Epithelial cell of proximal tubule (primary cell): ENCODE measurements around the gene DCP2. TPM values are rescaled to one million over a fixed set of nuclear protein-coding genes. Genes with fewer than 3 reads are reported as not detected.

Experiments used
- DNase-seq: peaks from one replicate; pipeline ENCODE4 v3.0.0-alpha.2; 2011; ENCODE audit warnings: low read depth
- H3K4me3 ChIP-seq: 2 replicates; pipeline ENCODE4 v1.5.1; 2011; ENCODE audit warnings: low read depth, mild to moderate bottlenecking, low read length
- CTCF ChIP-seq: conservative IDR thresholded peaks from 2 replicates; pipeline ENCODE4 v1.5.1; 2012; ENCODE audit warnings: low read depth, mild to moderate bottlenecking, low read length
- total RNA-seq: library from RNA; depleted of rRNA; stranded (reverse); fragments of >200 nt; gene quantifications from 2 replicates; pipeline ENCODE4 v1.2.3, GENCODE V29; 2015

Gene DCP2
- total RNA-seq, 1 donor from 2014 or later = 28.9 TPM

- no peak for DNase-seq
- no peak overlapping the region for H3K4me3 ChIP-seq
- TF ChIP-seq CTCF = peak; percentile 96
Measured at GRCh38 chr5:112995764-112996618, 19.4 kb downstream of the DCP2 start.

- no peak for TF ChIP-seq CTCF
- no peak for DNase-seq
- H3K4me3 ChIP-seq = no peak overlapping the region
Measured at GRCh38 chr5:112996830-112997374, 20.3 kb downstream of the DCP2 start.

GRCh38 chr5:112998296-112998695 lies 21.7 kb downstream of the DCP2 start:
- H3K4me3 ChIP-seq = no peak overlapping the region
- DNase-seq = no peak
- no peak for TF ChIP-seq CTCF

GRCh38 chr5:113000466-113000865 lies 23.9 kb downstream of the DCP2 start:
- no peak for TF ChIP-seq CTCF
- DNase-seq = no peak
- no peak overlapping the region for H3K4me3 ChIP-seq

GRCh38 chr5:113002423-113002822 lies 25.8 kb downstream of the DCP2 start:
- no peak for TF ChIP-seq CTCF
- no peak overlapping the region for H3K4me3 ChIP-seq
- DNase-seq = no peak

- H3K4me3 ChIP-seq = no peak overlapping the region
- no peak for TF ChIP-seq CTCF
- no peak for DNase-seq
Measured at GRCh38 chr5:113003763-113004162, 27.2 kb downstream of the DCP2 start.
